AML-193 (cell line): ENCODE measurements around the gene EEF1AKMT4.
A peak's percentile ranks its signal among the peaks of the same experiment; 100 is the strongest.
"Not testable (repeated sequence)": the region's sequence is repeated elsewhere in the genome, so short reads cannot be mapped to it uniquely, and the experiment has no call there.

ENCODE experiments used
- DNase-seq, 2 experiments: peaks; one replicate each; lab custom pipeline; 2025; lab: John Stamatoyannopoulos, UW

EEF1AKMT4 gene

DNA sequence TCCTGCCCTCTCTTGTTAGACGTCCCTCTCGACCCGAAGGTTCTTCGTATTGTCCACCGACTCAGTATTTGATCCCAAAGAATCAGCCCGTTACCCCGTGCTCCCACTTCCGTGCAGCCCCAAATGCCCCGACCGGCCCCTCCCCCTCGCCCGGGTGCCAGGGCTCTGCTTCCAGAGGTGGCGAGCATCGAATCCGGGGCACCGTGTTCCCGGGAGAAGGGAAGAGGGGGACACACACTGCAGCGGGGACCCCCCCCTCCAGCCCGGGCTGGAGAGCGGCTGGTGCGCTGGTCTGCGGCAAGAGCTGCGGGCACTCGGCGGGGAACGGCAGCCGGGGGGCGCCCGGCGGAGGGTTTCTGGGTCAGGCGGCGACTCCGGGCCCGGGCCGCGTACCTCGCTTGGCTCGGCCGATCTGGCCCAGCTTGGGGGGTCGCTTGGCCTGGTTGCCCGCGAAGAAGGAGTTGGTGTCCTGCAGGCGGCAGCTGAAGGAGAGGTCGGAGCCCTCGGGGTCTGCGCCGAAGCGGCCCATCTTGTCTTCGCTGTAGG lies 11.3 kb downstream of the EEF1AKMT4 start:
- no peak for DNase-seq

DNA sequence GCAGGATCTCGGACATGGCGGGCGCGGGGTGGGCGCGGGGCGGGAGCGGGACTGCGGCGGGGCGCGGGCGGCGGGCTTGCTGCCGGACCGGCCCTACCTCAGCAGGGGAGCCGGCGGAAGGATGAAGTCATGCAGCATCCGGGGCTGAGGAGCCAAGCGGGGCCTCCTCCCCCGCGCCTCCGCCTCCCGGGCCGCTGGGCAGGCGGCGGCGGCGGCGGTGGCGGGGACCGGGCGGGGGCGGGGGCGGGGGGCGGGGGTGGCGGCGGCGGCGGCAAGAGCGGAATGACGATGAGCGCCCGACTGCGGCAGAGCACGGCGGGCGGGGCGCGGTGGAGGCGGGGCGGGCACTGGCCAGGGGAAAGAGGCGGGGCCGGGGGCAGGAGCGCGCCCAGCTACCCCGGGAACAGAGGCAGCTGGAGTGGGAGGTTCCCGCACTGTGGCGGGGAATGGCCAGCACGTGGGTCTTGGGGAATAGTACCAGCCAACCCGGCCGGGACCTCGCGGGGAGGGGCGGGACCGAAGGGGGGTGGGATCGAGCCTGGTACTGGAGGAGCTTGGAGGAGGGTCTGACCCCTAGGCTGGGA lies 11.9 kb downstream of the EEF1AKMT4 start, which contains the start of gene CAMK2N2:
CAMK2N2 (minus strand) TSS at position 284 of the 584 bp plus-strand sequence; CDS start at position 16, 268 bp downstream.
- peak; percentile 73 to 79 for DNase-seq

DNA sequence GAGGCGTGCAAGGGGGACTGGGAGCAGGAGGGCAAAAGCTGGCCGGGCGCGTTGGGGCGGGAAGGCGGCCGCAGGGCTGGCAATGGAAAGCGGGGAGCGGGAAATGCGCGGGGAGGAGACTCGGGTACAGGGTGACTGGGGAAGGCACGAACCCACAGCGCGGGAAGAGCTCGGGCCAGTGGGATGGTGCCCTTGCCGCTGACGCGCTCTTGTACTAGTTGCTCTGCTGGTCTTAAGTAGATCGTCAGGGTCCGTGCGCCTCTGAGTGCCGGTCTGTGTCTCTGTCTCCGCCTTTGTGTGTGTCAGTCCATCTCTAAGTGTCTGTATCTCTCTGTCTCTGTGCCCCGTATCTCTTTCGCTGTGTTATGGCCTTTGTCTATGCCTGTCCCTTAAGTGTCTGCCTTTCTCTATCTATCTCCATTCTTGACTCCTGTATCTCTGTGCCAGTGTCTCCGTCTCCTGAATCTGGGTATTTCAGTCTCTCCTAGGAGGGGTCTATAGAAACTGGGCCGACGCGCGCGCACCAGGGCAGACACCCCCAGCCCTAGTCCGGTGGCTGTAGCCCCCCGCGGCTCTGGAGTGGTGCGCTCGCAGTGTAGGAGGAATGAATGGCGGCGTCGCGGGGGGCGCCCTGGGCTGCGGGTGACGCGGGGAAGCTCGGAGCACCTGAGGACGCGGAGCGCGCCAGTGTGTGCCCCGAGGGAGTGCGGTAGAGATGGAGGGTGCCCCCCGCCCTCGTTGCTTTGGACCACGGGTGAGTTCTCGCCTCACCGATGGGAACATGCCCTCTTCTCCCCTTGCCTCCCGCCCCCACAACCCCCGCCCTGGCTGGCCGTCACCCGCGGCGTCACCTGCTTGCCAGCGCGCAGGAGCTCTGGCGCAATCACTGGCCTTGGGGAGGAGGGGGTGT lies 12.6 kb downstream of the EEF1AKMT4 start:
- peak; percentile 56 to 62 for DNase-seq

DNA sequence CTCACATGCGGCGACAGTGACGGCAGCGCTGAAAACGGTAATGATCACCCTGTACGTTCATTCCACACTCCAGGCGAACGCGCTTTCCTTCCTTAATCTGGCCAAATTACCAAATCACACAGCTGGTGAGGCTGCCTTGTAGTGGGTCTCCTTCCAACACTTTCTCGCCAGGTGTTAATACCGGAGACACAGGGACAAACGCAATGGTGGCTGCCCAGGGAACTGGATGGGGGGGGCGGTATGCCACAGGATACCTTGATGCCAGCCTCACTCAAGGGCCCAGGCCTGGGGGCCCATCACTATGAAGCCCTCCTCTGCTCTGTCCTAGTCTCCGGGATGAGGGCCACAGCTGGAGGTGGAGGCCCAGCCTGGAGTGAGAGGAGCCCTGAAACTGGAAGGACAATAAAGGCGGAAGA lies 13.3 kb downstream of the EEF1AKMT4 start:
- no peak for DNase-seq

DNA sequence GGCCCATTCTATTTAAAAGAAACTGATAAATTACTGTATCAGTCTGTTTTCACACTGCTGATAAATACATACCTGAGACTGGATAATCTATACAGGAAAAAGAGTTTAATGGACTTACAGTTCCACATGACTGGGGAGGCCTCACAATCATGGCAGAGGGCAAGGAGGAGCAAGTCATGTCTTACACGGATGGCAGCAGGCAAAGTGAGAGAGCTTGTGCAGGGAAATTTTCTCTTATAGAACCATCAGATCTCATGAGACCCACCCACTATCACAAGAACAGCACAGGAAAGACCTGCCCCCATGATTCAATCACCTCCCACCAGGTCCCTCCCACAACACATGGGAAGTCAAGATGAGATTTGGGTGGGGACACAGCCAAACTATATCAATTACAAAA lies 17.8 kb downstream of the EEF1AKMT4 start:
- DNase-seq: not testable (repeated sequence)

DNA sequence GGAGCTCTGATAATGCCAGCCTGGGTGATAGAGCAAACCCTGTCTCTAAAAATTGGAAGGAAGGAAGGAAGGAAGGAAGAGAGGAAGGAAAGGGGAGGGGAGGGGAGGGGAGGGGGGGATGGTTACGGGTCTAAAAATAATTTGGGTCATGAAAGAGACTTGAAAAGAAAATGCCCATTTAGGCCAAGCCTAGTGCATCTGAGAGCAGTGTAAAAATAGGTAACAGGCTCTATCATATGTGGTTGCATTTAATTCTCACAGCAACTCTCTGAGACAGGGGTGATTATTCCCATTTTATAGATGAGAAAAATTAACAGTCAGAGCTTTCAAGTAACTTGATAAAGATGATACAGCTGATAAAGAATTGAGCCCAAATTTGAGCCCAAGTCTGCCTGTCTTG lies 22.8 kb downstream of the EEF1AKMT4 start:
- DNase-seq: no peak

DNA sequence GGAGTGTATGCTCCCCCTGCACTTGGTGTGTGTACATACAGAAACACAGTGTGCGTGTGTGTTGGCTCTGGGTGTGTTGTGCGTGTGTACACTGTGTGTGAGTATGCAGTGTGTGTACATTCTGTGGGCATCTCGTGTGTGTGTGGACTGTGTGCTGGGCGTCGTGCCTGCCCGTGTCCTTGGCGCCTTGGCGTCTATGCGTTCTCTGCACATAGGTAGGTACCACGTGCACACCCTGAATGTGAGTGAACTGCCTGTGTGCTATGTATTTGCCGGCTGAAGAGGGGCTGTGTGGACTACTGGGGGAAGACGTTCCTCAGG lies 25.9 kb downstream of the EEF1AKMT4 start:
- DNase-seq: no peak

DNA sequence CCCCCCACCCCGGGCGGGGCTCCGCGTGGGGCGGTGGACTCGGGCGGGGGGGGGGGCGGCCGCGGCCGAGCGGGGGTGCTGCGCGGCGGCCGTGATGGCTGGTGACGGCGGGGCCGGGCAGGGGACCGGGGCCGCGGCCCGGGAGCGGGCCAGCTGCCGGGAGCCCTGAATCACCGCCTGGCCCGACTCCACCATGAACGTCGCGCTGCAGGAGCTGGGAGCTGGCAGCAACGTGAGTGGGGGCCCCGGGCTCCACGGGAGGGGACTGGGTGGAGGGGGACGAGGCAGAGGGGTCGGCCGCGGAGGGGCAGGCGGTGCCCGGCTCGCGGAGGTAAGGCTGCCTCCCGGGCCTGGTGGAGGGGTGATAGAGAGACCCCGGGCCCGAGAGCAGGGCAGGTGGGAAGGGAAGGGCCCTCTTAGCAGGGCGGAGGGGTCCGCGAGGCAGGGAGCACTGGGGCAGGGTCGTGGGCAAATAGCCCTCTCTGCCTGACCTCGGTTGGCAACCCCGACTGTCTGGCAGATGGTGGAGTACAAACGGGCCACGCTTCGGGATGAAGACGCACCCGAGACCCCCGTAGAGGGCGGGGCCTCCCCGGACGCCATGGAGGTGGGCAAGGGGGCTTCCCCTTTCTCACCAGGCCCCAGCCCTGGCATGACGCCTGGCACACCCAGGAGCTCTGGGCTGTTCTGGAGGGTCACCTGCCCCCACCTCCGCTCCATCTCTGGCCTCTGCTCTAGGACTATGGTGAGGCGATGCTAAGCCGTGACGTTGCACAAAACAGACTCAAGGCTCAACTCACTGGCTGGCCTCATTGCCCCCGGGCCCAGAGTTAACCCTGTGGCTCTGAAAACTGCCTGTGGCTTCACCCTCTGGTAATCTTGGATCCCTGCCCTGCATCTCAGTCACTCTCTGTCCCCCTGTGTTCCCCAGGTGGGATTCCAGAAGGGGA lies 26.8 kb downstream of the EEF1AKMT4 start, which contains the start of gene ECE2:
ECE2 (plus strand) TSS at position 62 of the 950 bp plus-strand sequence; CDS start at position 194, 132 bp downstream.
- no peak for DNase-seq

DNA sequence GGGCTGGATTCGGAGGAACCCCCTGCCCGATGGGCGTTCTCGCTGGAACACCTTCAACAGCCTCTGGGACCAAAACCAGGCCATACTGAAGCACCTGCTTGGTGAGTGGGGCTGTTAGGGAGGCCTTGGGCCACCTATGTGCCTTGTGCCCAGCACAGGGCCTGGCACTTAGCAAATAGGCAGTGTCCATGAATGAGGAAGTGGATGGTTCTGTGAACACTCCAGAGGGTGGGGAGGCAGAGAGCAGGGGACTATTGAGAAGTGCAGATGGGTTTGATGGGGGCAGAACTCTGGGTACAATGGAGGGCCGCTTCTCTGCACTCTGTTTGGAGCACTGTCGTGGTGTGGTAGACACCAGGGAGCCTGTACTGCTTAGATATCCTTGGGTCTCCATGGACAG lies 27.9 kb downstream of the EEF1AKMT4 start:
- no peak for DNase-seq

DNA sequence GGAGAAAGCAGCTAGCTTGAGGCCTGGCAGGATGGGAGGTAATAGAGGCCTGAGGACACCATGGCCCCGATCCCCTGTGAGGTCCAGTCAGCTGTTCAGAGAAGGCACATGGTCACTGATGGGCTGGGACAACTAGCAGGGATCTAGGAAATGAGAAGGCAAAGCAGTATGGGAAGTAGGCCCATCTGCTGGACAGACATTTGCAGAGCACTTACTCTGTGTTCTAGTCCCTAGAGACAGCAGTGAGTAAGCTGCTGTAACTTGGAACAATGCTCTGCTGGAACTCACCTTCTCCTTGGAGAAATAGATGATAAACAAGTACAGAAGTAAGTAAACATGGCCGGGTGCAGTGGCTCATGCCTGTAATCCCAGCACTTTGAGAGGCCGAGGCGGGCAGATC lies 33.5 kb downstream of the EEF1AKMT4 start:
- no peak for DNase-seq

DNA sequence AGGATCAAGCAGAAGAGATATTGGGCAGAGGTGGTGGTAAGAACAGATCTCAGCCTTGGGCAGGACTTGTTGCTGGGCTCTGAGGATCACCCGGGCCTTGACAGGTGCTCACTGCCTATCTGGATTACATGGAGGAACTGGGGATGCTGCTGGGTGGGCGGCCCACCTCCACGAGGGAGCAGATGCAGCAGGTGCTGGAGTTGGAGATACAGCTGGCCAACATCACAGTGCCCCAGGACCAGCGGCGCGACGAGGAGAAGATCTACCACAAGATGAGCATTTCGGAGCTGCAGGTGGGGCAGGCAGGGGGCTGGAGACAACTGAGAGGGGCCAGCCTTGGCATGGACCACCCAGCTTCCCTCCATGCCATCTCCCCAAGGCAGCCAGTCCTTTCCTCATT lies 34.2 kb downstream of the EEF1AKMT4 start:
- no peak for DNase-seq

DNA sequence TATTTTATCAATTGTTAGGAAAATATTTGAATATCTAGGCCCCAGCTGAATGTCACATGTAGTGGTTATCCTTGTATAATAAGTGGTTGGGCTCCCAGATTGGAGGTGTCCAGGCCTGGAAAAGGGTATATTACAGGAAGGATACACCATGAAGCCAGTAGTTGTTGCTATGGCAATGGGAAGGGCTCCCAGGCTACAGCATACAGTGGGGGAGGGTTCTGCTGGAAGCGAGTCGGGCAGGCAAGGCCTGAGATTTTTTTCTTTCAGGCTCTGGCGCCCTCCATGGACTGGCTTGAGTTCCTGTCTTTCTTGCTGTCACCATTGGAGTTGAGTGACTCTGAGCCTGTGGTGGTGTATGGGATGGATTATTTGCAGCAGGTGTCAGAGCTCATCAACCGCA lies 35.2 kb downstream of the EEF1AKMT4 start:
- peak; percentile 69 to 72 for DNase-seq

DNA sequence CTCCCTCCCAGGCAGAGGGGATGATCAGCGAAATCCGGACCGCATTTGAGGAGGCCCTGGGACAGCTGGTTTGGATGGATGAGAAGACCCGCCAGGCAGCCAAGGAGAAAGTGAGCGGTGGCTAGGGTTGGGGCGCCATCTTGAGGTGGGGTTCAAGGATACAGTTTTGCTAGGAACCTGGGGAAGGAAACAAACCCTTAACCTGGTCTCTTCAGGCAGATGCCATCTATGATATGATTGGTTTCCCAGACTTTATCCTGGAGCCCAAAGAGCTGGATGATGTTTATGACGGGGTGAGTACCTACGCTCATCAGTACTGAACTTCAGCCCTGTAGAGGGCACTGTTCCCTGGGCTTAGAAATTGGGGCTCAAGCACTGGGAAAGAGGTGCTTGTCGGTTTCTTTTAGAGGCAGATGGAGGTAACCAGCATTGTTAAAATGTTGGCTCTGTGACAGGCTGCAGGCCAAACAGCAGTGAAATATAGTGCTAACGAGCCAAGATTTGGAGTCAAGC lies 40.0 kb downstream of the EEF1AKMT4 start:
- DNase-seq: peak; percentile 70 to 73

DNA sequence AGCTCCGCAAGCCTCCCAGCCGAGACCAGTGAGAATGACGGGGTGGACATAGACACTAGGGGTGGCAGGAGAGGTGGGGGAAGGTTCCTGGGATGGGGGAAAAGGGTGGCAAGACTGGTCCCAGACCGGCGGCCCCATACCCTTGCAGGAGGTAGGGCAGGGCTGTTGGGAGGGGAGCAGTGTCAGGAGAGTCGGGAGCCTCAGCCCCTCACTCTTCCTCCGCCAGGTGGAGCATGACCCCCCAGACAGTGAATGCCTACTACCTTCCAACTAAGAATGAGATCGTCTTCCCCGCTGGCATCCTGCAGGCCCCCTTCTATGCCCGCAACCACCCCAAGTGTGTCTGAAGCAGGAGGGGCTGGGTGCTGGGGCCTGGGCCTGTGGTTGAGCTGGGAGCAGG lies 40.9 kb downstream of the EEF1AKMT4 start:
- no peak for DNase-seq

DNA sequence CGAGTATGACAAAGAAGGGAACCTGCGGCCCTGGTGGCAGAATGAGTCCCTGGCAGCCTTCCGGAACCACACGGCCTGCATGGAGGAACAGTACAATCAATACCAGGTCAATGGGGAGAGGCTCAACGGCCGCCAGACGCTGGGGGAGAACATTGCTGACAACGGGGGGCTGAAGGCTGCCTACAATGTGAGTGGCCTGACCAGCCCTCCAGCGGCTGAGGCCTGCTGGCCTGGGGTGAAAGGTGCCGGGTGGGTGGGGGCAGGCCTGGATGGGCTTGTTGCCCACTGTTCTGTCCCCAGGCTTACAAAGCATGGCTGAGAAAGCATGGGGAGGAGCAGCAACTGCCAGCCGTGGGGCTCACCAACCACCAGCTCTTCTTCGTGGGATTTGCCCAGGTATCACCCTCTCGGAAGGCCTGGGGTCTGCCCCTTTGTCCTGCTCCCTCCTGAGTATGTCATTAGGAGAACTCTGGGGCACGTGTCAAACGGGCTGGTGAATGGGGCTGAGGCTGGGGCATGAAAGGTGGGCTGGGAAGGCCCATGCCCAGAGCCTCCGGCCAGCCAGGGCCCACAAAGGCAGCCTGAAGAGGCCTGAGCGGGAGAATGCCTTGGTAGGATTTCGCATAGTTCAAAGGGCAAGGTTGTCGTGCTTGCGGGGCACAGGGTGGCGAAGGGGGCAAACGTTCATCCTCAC lies 41.7 kb downstream of the EEF1AKMT4 start:
- DNase-seq: no peak

DNA sequence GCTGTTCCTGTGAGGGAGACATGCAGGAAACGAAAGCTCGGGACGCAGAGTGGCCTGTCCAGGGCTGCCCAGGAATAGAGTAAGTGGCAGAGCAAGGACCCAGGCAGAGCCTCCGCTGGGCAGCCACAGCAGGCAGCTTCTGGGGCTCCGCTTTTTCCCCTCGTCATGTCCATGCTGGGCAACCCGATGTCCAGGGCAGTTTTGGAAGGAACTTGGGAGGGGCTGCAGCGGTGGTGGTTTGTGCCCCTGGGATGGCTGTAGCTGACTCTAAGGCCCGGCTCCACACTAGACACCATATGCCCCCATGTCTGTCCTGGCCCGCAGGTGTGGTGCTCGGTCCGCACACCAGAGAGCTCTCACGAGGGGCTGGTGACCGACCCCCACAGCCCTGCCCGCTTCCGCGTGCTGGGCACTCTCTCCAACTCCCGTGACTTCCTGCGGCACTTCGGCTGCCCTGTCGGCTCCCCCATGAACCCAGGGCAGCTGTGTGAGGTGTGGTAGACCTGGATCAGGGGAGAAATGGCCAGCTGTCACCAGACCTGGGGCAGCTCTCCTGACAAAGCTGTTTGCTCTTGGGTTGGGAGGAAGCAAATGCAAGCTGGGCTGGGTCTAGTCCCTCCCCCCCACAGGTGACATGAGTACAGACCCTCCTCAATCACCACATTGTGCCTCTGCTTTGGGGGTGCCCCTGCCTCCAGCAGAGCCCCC lies 42.4 kb downstream of the EEF1AKMT4 start:
- no peak for DNase-seq

DNA sequence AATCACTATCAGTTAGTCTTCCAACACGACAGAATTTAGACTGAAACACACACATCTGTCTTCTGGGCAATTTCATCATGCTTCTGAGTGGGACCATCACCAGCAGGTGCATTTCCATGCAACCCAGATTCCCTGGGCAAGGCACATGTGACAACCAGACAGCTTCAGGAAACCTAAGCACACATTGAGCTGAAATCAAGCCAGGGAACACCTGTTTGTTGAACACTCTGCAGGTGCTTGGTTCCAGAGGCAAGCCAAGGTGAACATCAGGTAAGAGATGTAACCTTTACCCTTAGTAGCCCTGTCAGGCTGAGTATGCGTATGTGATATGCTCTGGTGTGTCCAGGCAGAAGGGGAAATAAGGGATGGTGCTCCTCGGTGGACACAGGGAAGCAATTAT lies 46.3 kb downstream of the EEF1AKMT4 start:
- DNase-seq: no peak

DNA sequence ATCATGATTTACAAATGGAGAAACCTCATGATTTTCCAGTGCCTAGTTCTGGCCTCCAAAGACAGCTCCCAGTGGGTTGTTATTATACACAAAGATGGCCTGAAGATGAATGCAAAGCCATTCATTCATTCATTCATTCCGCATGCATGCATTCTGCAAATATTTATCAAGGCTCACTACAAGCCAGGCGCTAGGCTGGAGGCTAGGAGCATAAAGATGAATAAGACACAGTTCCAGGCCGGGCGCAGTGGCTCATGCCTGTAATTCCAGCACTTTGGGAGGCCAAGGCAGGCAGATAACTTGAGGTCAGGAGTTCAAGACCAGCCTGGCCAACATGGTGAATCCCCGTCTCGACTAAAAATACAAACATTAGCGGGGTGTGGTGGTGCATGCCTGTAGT lies 47.1 kb downstream of the EEF1AKMT4 start:
- no peak for DNase-seq

DNA sequence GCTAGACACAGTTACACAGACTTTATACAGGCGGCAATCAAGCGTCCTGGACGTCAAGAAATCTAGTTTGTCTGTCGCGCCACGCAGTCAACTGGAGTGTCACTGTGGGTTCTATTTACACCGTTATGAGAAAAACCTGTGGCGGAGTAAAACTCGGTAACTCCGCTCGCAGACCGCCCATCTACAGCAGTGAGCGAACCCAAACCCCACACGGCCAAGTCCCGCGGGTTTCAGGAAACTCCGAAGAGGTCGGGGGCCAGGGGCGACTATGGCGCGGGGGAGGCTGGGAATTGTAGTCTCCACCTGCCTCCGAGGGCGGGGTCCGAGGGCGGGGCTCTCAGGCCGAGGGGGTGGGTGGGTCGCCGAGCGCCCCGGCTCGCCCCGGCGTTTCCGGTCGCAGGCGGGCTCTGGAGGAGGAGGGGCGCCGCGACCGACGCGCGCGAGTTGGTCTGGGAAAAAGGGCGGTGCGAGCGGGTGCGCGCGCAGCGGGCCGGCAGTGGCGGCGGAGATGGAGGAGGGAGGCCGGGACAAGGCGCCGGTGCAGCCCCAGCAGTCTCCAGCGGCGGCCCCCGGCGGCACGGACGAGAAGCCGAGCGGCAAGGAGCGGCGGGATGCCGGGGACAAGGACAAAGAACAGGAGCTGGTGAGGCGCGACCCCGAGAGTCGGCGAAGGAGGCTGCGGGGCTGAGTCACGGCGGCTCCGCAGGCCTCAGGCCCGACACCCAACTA lies 49.5 kb downstream of the EEF1AKMT4 start, which contains the start of gene PSMD2:
PSMD2 (plus strand) TSS at position 483 of the 729 bp plus-strand sequence; CDS start at position 509, 26 bp downstream.
- peak; percentile 95 to 96 for DNase-seq
